H1 (cell line): ENCODE measurements around the gene HOMER2. TPM values are rescaled to one million over a fixed set of nuclear protein-coding genes. Genes with fewer than 3 reads are reported as not detected.

Experiments
- EZH2 ChIP-seq: fragments of 200-600 bp; sonication (generic); IDR thresholded peaks from 2 replicates; pipeline ENCODE4 v1.7.1; 2012; ENCODE audit warnings: low read depth, mild to moderate bottlenecking, moderate library complexity, low read length, inconsistent platforms; ENCODE audit not compliant: severe bottlenecking
- polyA plus RNA-seq, 7 experiments: library from polyadenylated mRNA; depleted of rRNA in 3 of 7; stranded (reverse) in 5 of 7; unstranded in 2 of 7; fragments of >200 nt in 5 of 7; fragments of 200-250 nt in 2 of 7; gene quantifications; 1 replicate in 5 of 7; 2 replicates in 1 of 7; 4 replicates in 1 of 7; pipeline versions ENCODE4 v1.2.1 to v1.2.3, GENCODE V29; 2011 to 2013; ENCODE audit warnings: missing spikeins in 2 of 7, mixed read lengths in 2 of 7
- total RNA-seq: library from RNA; stranded (reverse); fragmentation: NEBNext Ultra II Directional; extraction: Animal tissue kit (Norgen Biotek cat#: 25700); gene quantifications from 2 replicates; pipeline ENCODE4 v1.2.1, GENCODE V29; 2021

HOMER2 gene
- total and polyA plus RNA-seq, 2 of the 8 experiments (the other 6 are each of a cell fraction or from before 2014, with no cell fraction given) = 12.5 to 27.6 TPM

- no peak for TF ChIP-seq EZH2
Measured at GRCh38 chr15:82945326-82945725, 7.2 kb downstream of the HOMER2 start (continued).
